Measurements from ENCODE around the gene ARMC2. TPM values are rescaled to one million over a fixed set of nuclear protein-coding genes. Genes with fewer than 3 reads are reported as not detected.
"Not testable (repeated sequence)": the region's sequence is repeated elsewhere in the genome, so short reads cannot be mapped to it uniquely, and the experiment has no call there.

Gene ARMC2
- polyA plus RNA-seq, 2 donors: 1.0 to 1.1 TPM

DNA sequence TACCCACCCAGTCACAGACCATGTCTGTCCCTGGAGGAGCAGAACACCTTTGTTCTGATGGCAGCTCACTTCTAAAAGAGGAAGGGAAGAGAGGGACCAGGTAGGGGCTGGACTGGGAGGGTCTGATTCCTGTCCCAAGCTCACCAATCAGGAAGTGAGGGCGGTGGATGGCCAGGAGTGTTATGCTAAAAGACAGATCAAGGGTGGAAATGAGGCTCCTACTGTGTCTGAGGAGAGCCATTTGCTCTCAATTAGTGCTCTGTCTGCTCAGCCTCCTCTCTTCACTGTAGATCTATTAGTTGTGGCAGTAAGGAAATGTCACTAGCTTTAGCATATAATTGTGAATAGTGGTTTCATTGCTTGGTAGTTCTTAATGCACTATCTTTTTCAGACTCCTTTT is 72.5 kb downstream of the ARMC2 start:
- Histone ChIP-seq H3K36me3 (ENCODE audit: control insufficient read depth in 2 of 2, insufficient read depth in 2 of 2, low read length in 1 of 2) (no peaks in the 10 kb centered on the region), H3K4me1 (ENCODE audit: control insufficient read depth in 2 of 2, insufficient read depth in 2 of 2, low read length in 1 of 2) (peaks cover 0 to 4% of the 10 kb centered on the region in 2 donors), H3K27me3 (ENCODE audit: control insufficient read depth in 1 of 2, insufficient read depth in 2 of 2, low read length in 2 of 2) (no peaks in the 10 kb centered on the region), H3K9me3 (ENCODE audit: control insufficient read depth in 2 of 2, insufficient read depth in 1 of 2, low read depth in 1 of 2, low read length in 1 of 2) (peaks cover 0 to 2% of the 10 kb centered on the region in 2 donors), H3K27ac (ENCODE audit: low read depth in 2 of 2, low read length in 1 of 2) (peak overlapping the region in 1 of 2 donors; percentile 13), H3K4me3 (ENCODE audit: low read depth in 1 of 2, low read length in 2 of 2) (no peak overlapping the region)
- 87 to 89% methylated on average over 1 of the region's 1 CpG for WGBS, 2 donors

GRCh38 chr6:108921547-108922361 is 73.5 kb downstream of the ARMC2 start:
- Histone ChIP-seq H3K9me3 (ENCODE audit: control insufficient read depth in 2 of 2, insufficient read depth in 1 of 2, low read depth in 1 of 2, low read length in 1 of 2) (peaks cover 0 to 2% of the 10 kb centered on the region in 2 donors), H3K27me3 (ENCODE audit: control insufficient read depth in 1 of 2, insufficient read depth in 2 of 2, low read length in 2 of 2) (no peaks in the 10 kb centered on the region), H3K36me3 (ENCODE audit: control insufficient read depth in 2 of 2, insufficient read depth in 2 of 2, low read length in 1 of 2) (no peaks in the 10 kb centered on the region), H3K4me3 (ENCODE audit: low read depth in 1 of 2, low read length in 2 of 2) (no peak overlapping the region), H3K4me1 (ENCODE audit: control insufficient read depth in 2 of 2, insufficient read depth in 2 of 2, low read length in 1 of 2) (peaks cover 0 to 4% of the 10 kb centered on the region in 2 donors), H3K27ac (ENCODE audit: low read depth in 2 of 2, low read length in 1 of 2) (peak overlapping the region in 1 of 2 donors; percentile 34)
- WGBS, 2 donors: 59 to 64% methylated on average over 9 of the region's 9 CpGs

- H3K27ac ChIP-seq (ENCODE audit: low read depth in 2 of 2, low read length in 1 of 2): no peak overlapping the region
- peaks cover 0 to 2% of the 10 kb centered on the region in 2 donors for H3K9me3 ChIP-seq (ENCODE audit: control insufficient read depth in 2 of 2, insufficient read depth in 1 of 2, low read depth in 1 of 2, low read length in 1 of 2)
Measured at GRCh38 chr6:108922499-108922898, 74.3 kb downstream of the ARMC2 start.

DNA sequence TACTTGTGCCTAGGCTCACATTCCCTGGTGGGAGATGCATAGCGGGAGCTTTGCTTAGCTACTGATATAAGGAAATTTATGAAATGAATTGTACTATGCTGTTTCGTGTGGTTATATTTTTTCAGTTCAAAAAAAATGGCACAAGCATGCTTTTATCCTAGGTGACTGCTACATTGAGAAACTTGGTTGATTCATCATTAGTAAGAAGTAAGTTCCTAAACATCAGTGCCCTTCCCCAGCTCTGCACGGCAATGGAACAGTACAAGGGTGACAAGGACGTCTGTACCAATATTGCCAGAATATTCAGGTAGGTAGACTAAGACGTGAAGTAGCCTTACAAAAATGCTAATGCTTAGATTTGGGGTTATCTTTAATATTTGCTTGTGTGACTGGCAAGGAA is 79.7 kb downstream of the ARMC2 start:
- peaks cover 0 to 2% of the 10 kb centered on the region in 2 donors for H3K9me3 ChIP-seq (ENCODE audit: control insufficient read depth in 2 of 2, insufficient read depth in 1 of 2, low read depth in 1 of 2, low read length in 1 of 2)
- no peak overlapping the region for H3K4me3 ChIP-seq (ENCODE audit: low read depth in 1 of 2, low read length in 2 of 2)
- H3K27me3 ChIP-seq (ENCODE audit: control insufficient read depth in 1 of 2, insufficient read depth in 2 of 2, low read length in 2 of 2): no peaks in the 10 kb centered on the region
- H3K27ac ChIP-seq (ENCODE audit: low read depth in 2 of 2, low read length in 1 of 2): no peak overlapping the region
- H3K4me1 ChIP-seq (ENCODE audit: control insufficient read depth in 2 of 2, insufficient read depth in 2 of 2, low read length in 1 of 2): no peaks in the 10 kb centered on the region
- H3K36me3 ChIP-seq (ENCODE audit: control insufficient read depth in 2 of 2, insufficient read depth in 2 of 2, low read length in 1 of 2): no peaks in the 10 kb centered on the region
- 90 to 91% methylated on average over 5 of the region's 5 CpGs for WGBS, 2 donors

More at GRCh38 chr6:108922499-108922898, 74.3 kb downstream of the ARMC2 start:
- H3K4me3 ChIP-seq (ENCODE audit: low read depth in 1 of 2, low read length in 2 of 2): no peak overlapping the region
- no peaks in the 10 kb centered on the region for H3K27me3 ChIP-seq (ENCODE audit: control insufficient read depth in 1 of 2, insufficient read depth in 2 of 2, low read length in 2 of 2)
- peaks cover 0 to 4% of the 10 kb centered on the region in 2 donors for H3K4me1 ChIP-seq (ENCODE audit: control insufficient read depth in 2 of 2, insufficient read depth in 2 of 2, low read length in 1 of 2)
- H3K36me3 ChIP-seq (ENCODE audit: control insufficient read depth in 2 of 2, insufficient read depth in 2 of 2, low read length in 1 of 2): no peaks in the 10 kb centered on the region

GRCh38 chr6:108928650-108929049 is 80.4 kb downstream of the ARMC2 start:
- peaks cover 0 to 2% of the 10 kb centered on the region in 2 donors for H3K9me3 ChIP-seq (ENCODE audit: control insufficient read depth in 2 of 2, insufficient read depth in 1 of 2, low read depth in 1 of 2, low read length in 1 of 2)
- no peaks in the 10 kb centered on the region for H3K36me3 ChIP-seq (ENCODE audit: control insufficient read depth in 2 of 2, insufficient read depth in 2 of 2, low read length in 1 of 2)
- no peaks in the 10 kb centered on the region for H3K4me1 ChIP-seq (ENCODE audit: control insufficient read depth in 2 of 2, insufficient read depth in 2 of 2, low read length in 1 of 2)
- no peak overlapping the region for H3K4me3 ChIP-seq (ENCODE audit: low read depth in 1 of 2, low read length in 2 of 2)
- H3K27me3 ChIP-seq (ENCODE audit: control insufficient read depth in 1 of 2, insufficient read depth in 2 of 2, low read length in 2 of 2): no peaks in the 10 kb centered on the region
- 91 to 93% methylated on average over 4 of the region's 4 CpGs for WGBS, 2 donors
- no peak overlapping the region for H3K27ac ChIP-seq (ENCODE audit: low read depth in 2 of 2, low read length in 1 of 2)

DNA sequence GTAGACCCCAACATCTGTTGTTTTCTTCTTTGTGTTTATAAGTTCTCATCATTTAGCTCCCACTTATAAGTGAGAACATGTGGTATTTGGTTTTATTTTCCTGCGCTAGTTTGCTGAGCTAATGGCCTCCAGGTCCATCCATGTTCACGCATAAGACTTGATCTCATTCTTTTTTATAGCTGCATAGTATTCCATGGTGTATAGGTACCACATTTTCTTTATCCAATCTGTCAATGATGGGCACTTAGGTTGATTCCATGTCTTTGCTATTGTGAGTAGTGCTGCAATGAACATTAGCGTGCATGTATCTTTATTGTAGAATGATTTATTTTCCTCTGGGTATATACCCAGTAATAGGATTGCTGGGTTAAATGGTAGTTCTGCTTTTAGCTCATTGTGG is 82.9 kb downstream of the ARMC2 start:
- H3K27ac ChIP-seq (ENCODE audit: low read depth in 2 of 2, low read length in 1 of 2); H3K4me1 ChIP-seq (ENCODE audit: control insufficient read depth in 2 of 2, insufficient read depth in 2 of 2, low read length in 1 of 2); H3K27me3 ChIP-seq (ENCODE audit: control insufficient read depth in 1 of 2, insufficient read depth in 2 of 2, low read length in 2 of 2); H3K36me3 ChIP-seq (ENCODE audit: control insufficient read depth in 2 of 2, insufficient read depth in 2 of 2, low read length in 1 of 2); H3K9me3 ChIP-seq (ENCODE audit: control insufficient read depth in 2 of 2, insufficient read depth in 1 of 2, low read depth in 1 of 2, low read length in 1 of 2); H3K4me3 ChIP-seq (ENCODE audit: low read depth in 1 of 2, low read length in 2 of 2): not testable (repeated sequence)
- 96 to 99% methylated on average over 3 of the region's 3 CpGs for WGBS, 2 donors

DNA sequence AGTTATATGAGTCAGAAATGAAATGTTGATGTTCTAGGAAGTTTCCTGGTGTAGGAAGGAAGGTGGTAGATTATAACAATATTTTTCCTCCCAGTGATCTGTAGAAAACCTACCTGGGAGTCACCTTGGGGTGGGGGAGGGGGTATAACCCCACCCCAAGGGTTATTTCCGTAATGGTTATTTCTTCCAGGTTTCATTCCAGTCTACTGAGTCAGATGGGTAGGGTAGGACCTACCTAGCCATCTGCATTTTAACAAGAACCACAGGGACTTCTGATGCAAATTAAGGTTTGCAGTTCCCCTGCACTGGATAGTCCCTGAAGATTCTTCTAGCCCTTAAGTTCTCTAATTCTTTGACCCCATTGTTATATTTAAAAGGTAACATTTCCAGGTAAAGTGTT is 88.9 kb downstream of the ARMC2 start:
- whole genome bisulfite sequencing, 2 donors: 79 to 83% methylated on average over 1 of the region's 1 CpG
- no peak overlapping the region for H3K4me3 ChIP-seq (ENCODE audit: low read depth in 1 of 2, low read length in 2 of 2)
- no peaks in the 10 kb centered on the region for H3K4me1 ChIP-seq (ENCODE audit: control insufficient read depth in 2 of 2, insufficient read depth in 2 of 2, low read length in 1 of 2)
- no peaks in the 10 kb centered on the region for H3K36me3 ChIP-seq (ENCODE audit: control insufficient read depth in 2 of 2, insufficient read depth in 2 of 2, low read length in 1 of 2)
- no peaks in the 10 kb centered on the region for H3K9me3 ChIP-seq (ENCODE audit: control insufficient read depth in 2 of 2, insufficient read depth in 1 of 2, low read depth in 1 of 2, low read length in 1 of 2)
- no peak overlapping the region for H3K27ac ChIP-seq (ENCODE audit: low read depth in 2 of 2, low read length in 1 of 2)
- no peaks in the 10 kb centered on the region for H3K27me3 ChIP-seq (ENCODE audit: control insufficient read depth in 1 of 2, insufficient read depth in 2 of 2, low read length in 2 of 2)

DNA sequence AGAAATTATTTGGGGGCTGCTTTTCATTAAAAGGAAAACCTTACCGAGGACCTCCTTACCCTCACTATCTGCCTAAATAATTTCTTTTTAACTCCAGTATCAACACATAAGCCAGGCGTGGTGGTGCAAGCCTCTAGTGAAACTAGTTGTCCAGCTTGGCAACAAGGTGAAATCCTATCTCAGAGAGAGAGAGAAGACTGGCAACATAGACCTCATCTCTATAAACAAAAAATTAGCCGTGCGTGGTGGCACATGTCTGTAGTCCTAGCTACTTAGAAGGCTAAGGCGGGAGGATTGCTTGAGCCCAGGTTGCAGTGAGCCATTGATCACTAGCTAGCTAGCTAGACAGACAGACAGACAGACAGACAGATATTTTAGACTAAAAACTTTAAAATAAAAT is 92.5 kb downstream of the ARMC2 start:
- H3K9me3 ChIP-seq (ENCODE audit: control insufficient read depth in 2 of 2, insufficient read depth in 1 of 2, low read depth in 1 of 2, low read length in 1 of 2): no peaks in the 10 kb centered on the region
- WGBS, 2 donors: 79 to 84% methylated on average over 5 of the region's 5 CpGs
- H3K27me3 ChIP-seq (ENCODE audit: control insufficient read depth in 1 of 2, insufficient read depth in 2 of 2, low read length in 2 of 2): no peaks in the 10 kb centered on the region
- no peaks in the 10 kb centered on the region for H3K36me3 ChIP-seq (ENCODE audit: control insufficient read depth in 2 of 2, insufficient read depth in 2 of 2, low read length in 1 of 2)
- no peak overlapping the region for H3K4me3 ChIP-seq (ENCODE audit: low read depth in 1 of 2, low read length in 2 of 2)
- H3K4me1 ChIP-seq (ENCODE audit: control insufficient read depth in 2 of 2, insufficient read depth in 2 of 2, low read length in 1 of 2): peaks cover 0 to 4% of the 10 kb centered on the region in 2 donors
- no peak overlapping the region for H3K27ac ChIP-seq (ENCODE audit: low read depth in 2 of 2, low read length in 1 of 2)

DNA sequence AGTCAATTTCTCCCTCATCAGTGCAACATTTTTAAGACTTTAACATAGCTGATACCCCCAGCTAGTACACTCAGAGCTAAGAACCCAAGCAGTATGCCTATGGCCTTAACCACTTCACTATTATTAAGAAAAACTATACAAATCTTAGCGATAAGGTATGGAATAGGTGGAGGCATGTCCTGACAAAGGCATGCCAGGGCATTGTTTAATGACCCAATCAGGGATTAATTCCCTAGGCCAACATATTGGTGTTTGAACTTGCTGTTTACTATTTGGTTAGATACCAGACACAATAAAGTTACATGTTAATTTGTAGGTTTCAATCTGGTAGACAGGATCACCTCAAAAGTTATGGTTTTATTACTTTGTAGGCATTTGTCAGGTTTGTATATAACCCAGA is 93.1 kb downstream of the ARMC2 start:
- Histone ChIP-seq H3K27me3 (ENCODE audit: control insufficient read depth in 1 of 2, insufficient read depth in 2 of 2, low read length in 2 of 2) (no peaks in the 10 kb centered on the region), H3K27ac (ENCODE audit: low read depth in 2 of 2, low read length in 1 of 2) (no peak overlapping the region), H3K36me3 (ENCODE audit: control insufficient read depth in 2 of 2, insufficient read depth in 2 of 2, low read length in 1 of 2) (no peaks in the 10 kb centered on the region), H3K4me3 (ENCODE audit: low read depth in 1 of 2, low read length in 2 of 2) (no peak overlapping the region), H3K4me1 (ENCODE audit: control insufficient read depth in 2 of 2, insufficient read depth in 2 of 2, low read length in 1 of 2) (peaks cover 0 to 7% of the 10 kb centered on the region in 2 donors), H3K9me3 (ENCODE audit: control insufficient read depth in 2 of 2, insufficient read depth in 1 of 2, low read depth in 1 of 2, low read length in 1 of 2) (no peaks in the 10 kb centered on the region)
- 67 to 76% methylated on average over 1 of the region's 1 CpG for WGBS, 2 donors

DNA sequence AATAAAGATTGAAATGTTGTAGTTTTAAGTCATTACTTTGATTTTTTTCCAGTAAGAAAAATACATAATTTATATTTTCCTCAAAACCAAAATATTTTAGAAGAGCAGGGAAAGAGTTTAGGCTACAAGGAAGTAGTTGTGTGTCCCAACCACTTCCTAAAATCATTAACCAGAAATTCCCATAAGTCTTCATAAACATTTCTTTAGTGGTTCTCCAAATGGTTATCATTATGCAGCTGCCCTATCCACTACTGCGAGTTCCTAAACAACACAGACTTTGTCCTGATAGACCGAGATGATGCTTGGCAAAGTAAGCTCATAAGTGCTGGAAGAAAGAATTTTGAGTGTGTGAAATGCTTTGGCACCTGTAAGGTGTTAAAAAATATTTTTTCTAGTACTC is 93.6 kb downstream of the ARMC2 start:
- Histone ChIP-seq H3K27ac (ENCODE audit: low read depth in 2 of 2, low read length in 1 of 2) (no peak overlapping the region), H3K4me1 (ENCODE audit: control insufficient read depth in 2 of 2, insufficient read depth in 2 of 2, low read length in 1 of 2) (peaks cover 3 to 9% of the 10 kb centered on the region in 2 donors)
- 68 to 77% methylated on average over 2 of the region's 2 CpGs for WGBS, 2 donors

More for the DNA sequence above, 93.6 kb downstream of the ARMC2 start:
- Histone ChIP-seq H3K27me3 (ENCODE audit: control insufficient read depth in 1 of 2, insufficient read depth in 2 of 2, low read length in 2 of 2) (no peaks in the 10 kb centered on the region), H3K9me3 (ENCODE audit: control insufficient read depth in 2 of 2, insufficient read depth in 1 of 2, low read depth in 1 of 2, low read length in 1 of 2) (no peaks in the 10 kb centered on the region), H3K4me3 (ENCODE audit: low read depth in 1 of 2, low read length in 2 of 2) (no peak overlapping the region), H3K36me3 (ENCODE audit: control insufficient read depth in 2 of 2, insufficient read depth in 2 of 2, low read length in 1 of 2) (no peaks in the 10 kb centered on the region)

Measured in esophagus (tissue), 2 donors.